Measurements from ENCODE around the gene MAP4K3.

The MAP4K3 gene

GRCh38 chr2:39379643-39380524 lies 57.2 kb downstream of the MAP4K3 start:
- H3K56ac ChIP-seq (ENCODE audit: low read length) = no peak overlapping the region
- no peak overlapping the region for H3K18ac ChIP-seq (ENCODE audit: low read length)
- no peak overlapping the region for H3K27ac ChIP-seq (ENCODE audit: low read depth, low read length)
- H3K27me3 ChIP-seq (ENCODE audit: insufficient read depth, low read length, poor library complexity) = no peaks in the 10 kb centered on the region
- no peak overlapping the region for H3K23ac ChIP-seq (ENCODE audit: low read length)
- H2BK5ac ChIP-seq (ENCODE audit: low read length) = no peak overlapping the region
- peaks cover 11% of the 10 kb centered on the region for H3K79me1 ChIP-seq (ENCODE audit: low read length)
- H2AK5ac ChIP-seq (ENCODE audit: low read length) = no peak overlapping the region
- H3K9ac ChIP-seq (ENCODE audit: low read length) = no peak overlapping the region
- no peak overlapping the region for H2BK120ac ChIP-seq (ENCODE audit: low read depth, low read length)
- peaks cover 26% of the 10 kb centered on the region for H3K79me2 ChIP-seq (ENCODE audit: control insufficient read depth, insufficient read depth, low read length)
- H3K4ac ChIP-seq (ENCODE audit: low read depth, low read length) = no peak overlapping the region
- no peak overlapping the region for H2BK15ac ChIP-seq (replicated peaks; ENCODE audit: low read depth)
- H3K4me3 ChIP-seq (ENCODE audit: low read length) = no peak overlapping the region
- peaks cover 4% of the 10 kb centered on the region for H3K4me1 ChIP-seq (ENCODE audit: control insufficient read depth, low read depth, low read length)
- H3K4me2 ChIP-seq (ENCODE audit: low read length) = no peak overlapping the region
- no peaks in the 10 kb centered on the region for H3K36me3 ChIP-seq (ENCODE audit: control insufficient read depth, insufficient read depth, low read length)
- no peak overlapping the region for H4K8ac ChIP-seq (ENCODE audit: low read depth, low read length)
- no peak for DNase-seq
- no peak overlapping the region for H4K5ac ChIP-seq (ENCODE audit: low read length)

DNA sequence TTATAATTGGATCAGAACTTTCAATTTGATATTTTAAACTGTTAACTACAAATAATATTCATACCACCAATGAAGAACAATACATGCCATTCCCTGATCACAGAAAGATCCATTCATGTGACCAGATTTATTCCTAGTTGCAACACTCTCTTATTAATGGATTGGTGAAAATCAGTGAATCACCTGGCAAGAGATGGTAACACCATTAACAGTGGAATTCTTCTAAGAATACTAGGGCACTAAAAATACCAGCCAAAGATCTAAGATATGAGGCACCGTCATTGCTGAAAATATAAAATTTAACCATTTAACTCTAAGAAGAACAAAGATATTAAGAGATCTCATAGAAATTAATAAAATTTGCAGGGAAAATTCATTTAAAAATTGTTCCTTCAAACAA lies 58.1 kb downstream of the MAP4K3 start:
- H3K18ac ChIP-seq (ENCODE audit: low read length) = no peak overlapping the region
- no peak overlapping the region for H3K23ac ChIP-seq (ENCODE audit: low read length)
- no peaks in the 10 kb centered on the region for H3K36me3 ChIP-seq (ENCODE audit: control insufficient read depth, insufficient read depth, low read length)
- H3K56ac ChIP-seq (ENCODE audit: low read length) = no peak overlapping the region
- H3K9ac ChIP-seq (ENCODE audit: low read length) = no peak overlapping the region
- H2BK5ac ChIP-seq (ENCODE audit: low read length) = no peak overlapping the region
- no peak overlapping the region for H2AK5ac ChIP-seq (ENCODE audit: low read length)
- no peak for DNase-seq
- H4K5ac ChIP-seq (ENCODE audit: low read length) = no peak overlapping the region
- no peaks in the 10 kb centered on the region for H3K27me3 ChIP-seq (ENCODE audit: insufficient read depth, low read length, poor library complexity)
- no peak overlapping the region for H2BK15ac ChIP-seq (replicated peaks; ENCODE audit: low read depth)
- no peak overlapping the region for H3K4me2 ChIP-seq (ENCODE audit: low read length)
- H2BK120ac ChIP-seq (ENCODE audit: low read depth, low read length) = no peak overlapping the region
- no peak overlapping the region for H4K8ac ChIP-seq (ENCODE audit: low read depth, low read length)
- no CpG with 5 or more reads among the region's 1 CpG for WGBS (ENCODE audit: extremely low coverage, insufficient coverage, low lambda C conversion rate)
- no peak overlapping the region for H3K4me3 ChIP-seq (ENCODE audit: low read length)
- no peak overlapping the region for H3K4ac ChIP-seq (ENCODE audit: low read depth, low read length)
- H3K4me1 ChIP-seq (ENCODE audit: control insufficient read depth, low read depth, low read length) = peaks cover 4% of the 10 kb centered on the region
- H3K79me1 ChIP-seq (ENCODE audit: low read length) = peaks cover 12% of the 10 kb centered on the region
- no peak overlapping the region for H3K27ac ChIP-seq (ENCODE audit: low read depth, low read length)
- H3K79me2 ChIP-seq (ENCODE audit: control insufficient read depth, insufficient read depth, low read length) = peaks cover 25% of the 10 kb centered on the region

GRCh38 chr2:39377226-39377939 lies 59.7 kb downstream of the MAP4K3 start:
- Histone ChIP-seq H3K27ac (ENCODE audit: low read depth, low read length) (no peak overlapping the region), H3K4me3 (ENCODE audit: low read length) (no peak overlapping the region), H3K18ac (ENCODE audit: low read length) (no peak overlapping the region), H2AK5ac (ENCODE audit: low read length) (no peak overlapping the region), H3K9ac (ENCODE audit: low read length) (no peak overlapping the region), H4K5ac (ENCODE audit: low read length) (no peak overlapping the region), H2BK120ac (ENCODE audit: low read depth, low read length) (no peak overlapping the region), H3K4me2 (ENCODE audit: low read length) (no peak overlapping the region), H3K23ac (ENCODE audit: low read length) (no peak overlapping the region), H3K79me1 (ENCODE audit: low read length) (peaks cover 7% of the 10 kb centered on the region), H2BK15ac (replicated peaks; ENCODE audit: low read depth) (no peak overlapping the region), H3K27me3 (ENCODE audit: insufficient read depth, low read length, poor library complexity) (no peaks in the 10 kb centered on the region), H3K4ac (ENCODE audit: low read depth, low read length) (no peak overlapping the region), H3K79me2 (ENCODE audit: control insufficient read depth, insufficient read depth, low read length) (peaks cover 19% of the 10 kb centered on the region), H3K36me3 (ENCODE audit: control insufficient read depth, insufficient read depth, low read length) (no peaks in the 10 kb centered on the region), H4K8ac (ENCODE audit: low read depth, low read length) (no peak overlapping the region), H3K56ac (ENCODE audit: low read length) (no peak overlapping the region), H3K4me1 (ENCODE audit: control insufficient read depth, low read depth, low read length) (peaks cover 4% of the 10 kb centered on the region), H2BK5ac (ENCODE audit: low read length) (no peak overlapping the region)
- DNase-seq = peak; percentile 27
- WGBS (ENCODE audit: extremely low coverage, insufficient coverage, low lambda C conversion rate) = no CpG with 5 or more reads among the region's 2 CpGs

DNA sequence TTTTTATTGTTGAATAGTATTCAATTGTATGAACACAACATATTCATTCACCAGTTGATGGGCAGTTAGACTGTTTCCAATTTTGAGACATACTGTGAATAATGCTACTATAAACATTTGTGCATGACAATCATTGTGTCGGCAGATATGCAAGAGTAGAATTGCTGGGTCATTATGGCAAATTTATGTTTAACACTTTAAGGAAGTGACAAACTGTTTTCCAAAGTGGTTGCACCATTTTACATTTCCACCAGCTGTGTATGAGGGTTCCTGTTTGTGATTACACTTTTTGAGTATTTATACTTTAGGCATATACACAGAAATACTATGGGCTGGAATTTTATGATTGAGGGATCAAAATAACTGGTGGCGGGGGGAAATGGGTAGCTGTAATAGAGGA lies 61.2 kb downstream of the MAP4K3 start:
- Histone ChIP-seq H3K36me3 (ENCODE audit: control insufficient read depth, insufficient read depth, low read length) (no peaks in the 10 kb centered on the region), H3K23ac (ENCODE audit: low read length) (no peak overlapping the region), H3K4ac (ENCODE audit: low read depth, low read length) (no peak overlapping the region), H3K56ac (ENCODE audit: low read length) (no peak overlapping the region), H3K9ac (ENCODE audit: low read length) (no peak overlapping the region), H3K4me3 (ENCODE audit: low read length) (no peak overlapping the region), H3K18ac (ENCODE audit: low read length) (no peak overlapping the region), H2BK15ac (replicated peaks; ENCODE audit: low read depth) (no peak overlapping the region), H4K5ac (ENCODE audit: low read length) (no peak overlapping the region), H3K27ac (ENCODE audit: low read depth, low read length) (no peak overlapping the region), H3K4me2 (ENCODE audit: low read length) (no peak overlapping the region), H2BK5ac (ENCODE audit: low read length) (no peak overlapping the region), H2AK5ac (ENCODE audit: low read length) (no peak overlapping the region), H3K79me2 (ENCODE audit: control insufficient read depth, insufficient read depth, low read length) (peaks cover 13% of the 10 kb centered on the region), H4K8ac (ENCODE audit: low read depth, low read length) (no peak overlapping the region), H3K79me1 (ENCODE audit: low read length) (peaks cover 5% of the 10 kb centered on the region), H3K27me3 (ENCODE audit: insufficient read depth, low read length, poor library complexity) (no peaks in the 10 kb centered on the region), H3K4me1 (ENCODE audit: control insufficient read depth, low read depth, low read length) (peaks cover 2% of the 10 kb centered on the region), H2BK120ac (ENCODE audit: low read depth, low read length) (no peak overlapping the region)
- no CpG with 5 or more reads among the region's 2 CpGs for WGBS (ENCODE audit: extremely low coverage, insufficient coverage, low lambda C conversion rate)
- DNase-seq = no peak

DNA sequence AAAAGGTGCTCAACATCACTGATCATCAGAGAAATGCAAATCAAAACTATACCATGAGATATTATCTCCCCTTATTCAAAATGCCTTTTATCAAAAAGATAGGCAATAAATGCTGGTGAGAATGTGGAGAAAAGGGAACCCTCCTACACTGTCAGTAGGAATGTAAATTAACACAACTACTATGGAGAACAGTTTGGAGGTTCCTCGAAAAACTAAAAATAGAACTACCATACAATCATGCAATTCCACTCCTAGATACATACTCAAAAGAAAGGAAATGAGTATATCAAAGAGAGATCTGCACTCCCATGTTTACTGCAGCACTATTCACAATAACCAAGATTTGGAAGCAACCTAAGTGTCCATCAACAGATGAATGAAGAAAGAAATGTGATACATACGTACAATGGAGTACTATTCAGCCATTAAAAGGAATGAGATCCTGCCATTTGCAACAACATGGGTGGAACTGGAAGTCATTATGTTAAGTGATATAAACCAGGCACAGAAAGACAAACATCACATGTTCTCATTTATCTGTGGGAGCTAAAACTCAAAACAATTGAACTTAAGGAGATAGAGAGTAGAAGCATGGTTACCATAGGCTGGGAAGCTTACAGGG lies 63.8 kb downstream of the MAP4K3 start:
- Histone ChIP-seq H3K4me1 (ENCODE audit: control insufficient read depth, low read depth, low read length) (peaks cover 2% of the 10 kb centered on the region), H3K27ac (ENCODE audit: low read depth, low read length) (no peak overlapping the region), H2AK5ac (ENCODE audit: low read length) (no peak overlapping the region), H3K4me3 (ENCODE audit: low read length) (no peak overlapping the region), H2BK5ac (ENCODE audit: low read length) (no peak overlapping the region), H3K23ac (ENCODE audit: low read length) (no peak overlapping the region), H3K18ac (ENCODE audit: low read length) (no peak overlapping the region), H4K8ac (ENCODE audit: low read depth, low read length) (no peak overlapping the region), H3K56ac (ENCODE audit: low read length) (no peak overlapping the region), H2BK120ac (ENCODE audit: low read depth, low read length) (no peak overlapping the region), H3K4me2 (ENCODE audit: low read length) (no peak overlapping the region), H3K36me3 (ENCODE audit: control insufficient read depth, insufficient read depth, low read length) (no peaks in the 10 kb centered on the region), H3K4ac (ENCODE audit: low read depth, low read length) (no peak overlapping the region), H2BK15ac (replicated peaks; ENCODE audit: low read depth) (no peak overlapping the region), H3K79me1 (ENCODE audit: low read length) (peaks cover 7% of the 10 kb centered on the region), H4K5ac (ENCODE audit: low read length) (no peak overlapping the region), H3K27me3 (ENCODE audit: insufficient read depth, low read length, poor library complexity) (no peaks in the 10 kb centered on the region), H3K9ac (ENCODE audit: low read length) (no peak overlapping the region), H3K79me2 (ENCODE audit: control insufficient read depth, insufficient read depth, low read length) (peaks cover 12% of the 10 kb centered on the region)
- DNase-seq = no peak
- WGBS (ENCODE audit: extremely low coverage, insufficient coverage, low lambda C conversion rate) = no CpG with 5 or more reads among the region's 2 CpGs
